Transverse colon (tissue), 4 donors: ENCODE data around the gene PLPPR3. TPM values are rescaled to one million over a fixed set of nuclear protein-coding genes. Genes with fewer than 3 reads are reported as not detected.

Experiments
- DNase-seq: peaks from one replicate; pipeline ENCODE4 v3.0.0-alpha.2; 2019
- H3K27ac ChIP-seq, 4 donors: fragments of 200-600 bp; sonication (generic); 2 replicates each; pipeline ENCODE4 v1.5.1; 2016 to 2018; ENCODE audit warnings: inconsistent platforms in 4 of 4
- H3K27me3 ChIP-seq: fragments of 200-600 bp; sonication (generic); 2 replicates; pipeline ENCODE4 v1.5.1; 2017; ENCODE audit warnings: inconsistent platforms
- H3K36me3 ChIP-seq, 4 donors: fragments of 200-600 bp; sonication (generic); 2 replicates each; pipeline ENCODE4 v1.5.1; 2017 to 2019; ENCODE audit warnings: inconsistent platforms in 4 of 4
- H3K4me1 ChIP-seq, 4 donors: fragments of 200-600 bp; sonication (generic); 2 replicates each; pipeline ENCODE4 v1.5.1; 2017 to 2020; ENCODE audit warnings: inconsistent platforms in 4 of 4
- H3K4me3 ChIP-seq, 4 donors: fragments of 200-600 bp; sonication (generic); 1 replicate in 1 of 4; 2 replicates in 3 of 4; pipeline versions ENCODE4 v1.5.1 to v1.6.1; 2017 to 2019; ENCODE audit warnings: inconsistent platforms in 4 of 4
- H3K9me3 ChIP-seq, 2 donors: fragments of 200-600 bp; sonication (generic); 2 replicates each; pipeline ENCODE4 v1.5.1; 2017 to 2019; ENCODE audit warnings: inconsistent platforms in 2 of 2
- EP300 ChIP-seq: sonication (generic); formaldehyde crosslinking; IDR thresholded peaks from one replicate; pipeline ENCODE4 v1.6.1; 2017; ENCODE audit warnings: antibody characterized with exemption, low read depth
- POLR2A ChIP-seq: fragments of 450-650 bp; IDR thresholded peaks from one replicate; pipeline ENCODE4 v1.6.1; 2016; ENCODE audit warnings: antibody characterized with exemption, mild to moderate bottlenecking, moderate library complexity
- POLR2AphosphoS5 ChIP-seq, 3 donors: sonication (generic); formaldehyde crosslinking; IDR thresholded peaks; one replicate each; pipeline ENCODE4 v1.6.1; 2016; ENCODE audit warnings: antibody characterized with exemption in 3 of 3
- WGBS, 2 donors: methylation state at CpG; one replicate each; pipeline ENCODE4 v1.1.5; 2018; ENCODE audit warnings: low coverage in 1 of 2; 5-methylcytosine and 5-hydroxymethylcytosine counted together
- in situ Hi-C, 4 donors: fragments of 200-750 bp; cut with MboI; loops; one replicate each; pipeline versions ENCODE4 v1.15.0 to v1.15.1; 2017; ENCODE audit warnings: low sequenced_read_pairs in 3 of 4, low pct_ligation_motif_present in 1 of 4, low pct_unique_long_range_greater_than_20kb in 1 of 4
- intact Hi-C: fragments of 100-400 bp; cut with DNase I; formaldehyde crosslinking; loops from one replicate; pipeline ENCODE4 v1.15.1; 2023; ENCODE audit warnings: low total_unique reads
- total RNA-seq, 4 donors: library from RNA; depleted of rRNA; stranded (reverse); fragments of >200 nt; gene quantifications; one replicate each; pipeline ENCODE4 v1.1.0, GENCODE V29; 2016
- TF ChIP-seq, protein P1 (sequence below), 5 experiments: fragments of 200-600 bp in 3 of 5; fragments of 450-650 bp in 2 of 5; sonication (generic) in 3 of 5; IDR thresholded peaks; 1 replicate in 2 of 5; 2 replicates in 3 of 5; pipeline ENCODE4 v1.5.1; 2016 to 2017; ENCODE audit warnings: antibody characterized with exemption in 5 of 5, inconsistent platforms in 3 of 5, mild to moderate bottlenecking in 2 of 5, moderate library complexity in 1 of 5

The PLPPR3 gene
- total RNA-seq, 4 donors from 2014 or later, result not detected

DNA sequence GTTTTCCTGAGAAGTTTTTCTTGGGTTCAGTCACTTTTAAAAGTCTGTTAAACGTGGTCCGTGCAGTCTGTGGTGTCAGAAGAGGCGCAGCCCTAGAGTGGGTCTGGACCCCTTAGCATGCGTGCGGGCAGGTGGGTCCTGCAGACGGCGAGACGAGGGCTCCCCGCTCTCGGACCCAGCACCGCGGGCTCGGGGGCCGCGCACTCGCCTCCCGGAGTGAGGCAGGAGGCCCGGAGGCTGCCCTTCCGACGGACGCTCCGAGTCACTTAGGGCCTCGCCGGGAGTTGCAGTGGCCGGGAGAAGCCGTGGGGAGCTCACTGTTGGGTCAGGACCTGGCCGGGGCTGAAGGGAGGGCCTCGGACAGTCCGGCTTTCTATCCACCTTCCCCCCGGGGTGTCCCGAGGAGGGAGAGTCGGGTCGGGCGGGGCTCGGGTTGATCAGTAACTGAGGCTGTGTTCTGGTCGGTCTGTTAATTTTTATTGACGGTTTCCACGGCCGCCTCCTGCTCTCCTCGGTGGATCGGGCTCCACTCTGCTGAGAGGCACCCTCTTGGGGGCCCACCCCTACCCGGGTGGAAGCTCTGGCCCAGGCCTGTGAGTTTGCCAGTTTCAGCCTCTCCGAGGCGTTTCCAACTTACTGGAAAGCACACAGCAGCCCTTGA is 23.2 kb downstream of the PLPPR3 start:
- peak overlapping the region; percentile 98 to 100 (median 100) for H3K27ac ChIP-seq
- WGBS, 2 donors, result 0% methylated on average over 40 of the region's 44 CpGs; no CpG with 5 or more reads in 1 of the 2 donors
- H3K4me3 ChIP-seq, result peak overlapping the region; percentile 94 to 99 (median 96)
- H3K27me3 ChIP-seq, result no peaks in the 10 kb centered on the region
- intact Hi-C loops, result no loop called here
- peaks cover 0 to 2% (median 0%) of the 10 kb centered on the region in 4 donors for H3K36me3 ChIP-seq
- in situ Hi-C loops, result no loop called here
- no peak for TF ChIP-seq EP300
- peak in 2 of 3 donors; percentile 7 to 38 for TF ChIP-seq POLR2AphosphoS5 (IDR thresholded peaks at IDR 0.05)
- peak; percentile 77 for DNase-seq
- no peaks in the 10 kb centered on the region for H3K9me3 ChIP-seq
- peaks cover 39 to 62% (median 55%) of the 10 kb centered on the region in 4 donors for H3K4me1 ChIP-seq

DNA sequence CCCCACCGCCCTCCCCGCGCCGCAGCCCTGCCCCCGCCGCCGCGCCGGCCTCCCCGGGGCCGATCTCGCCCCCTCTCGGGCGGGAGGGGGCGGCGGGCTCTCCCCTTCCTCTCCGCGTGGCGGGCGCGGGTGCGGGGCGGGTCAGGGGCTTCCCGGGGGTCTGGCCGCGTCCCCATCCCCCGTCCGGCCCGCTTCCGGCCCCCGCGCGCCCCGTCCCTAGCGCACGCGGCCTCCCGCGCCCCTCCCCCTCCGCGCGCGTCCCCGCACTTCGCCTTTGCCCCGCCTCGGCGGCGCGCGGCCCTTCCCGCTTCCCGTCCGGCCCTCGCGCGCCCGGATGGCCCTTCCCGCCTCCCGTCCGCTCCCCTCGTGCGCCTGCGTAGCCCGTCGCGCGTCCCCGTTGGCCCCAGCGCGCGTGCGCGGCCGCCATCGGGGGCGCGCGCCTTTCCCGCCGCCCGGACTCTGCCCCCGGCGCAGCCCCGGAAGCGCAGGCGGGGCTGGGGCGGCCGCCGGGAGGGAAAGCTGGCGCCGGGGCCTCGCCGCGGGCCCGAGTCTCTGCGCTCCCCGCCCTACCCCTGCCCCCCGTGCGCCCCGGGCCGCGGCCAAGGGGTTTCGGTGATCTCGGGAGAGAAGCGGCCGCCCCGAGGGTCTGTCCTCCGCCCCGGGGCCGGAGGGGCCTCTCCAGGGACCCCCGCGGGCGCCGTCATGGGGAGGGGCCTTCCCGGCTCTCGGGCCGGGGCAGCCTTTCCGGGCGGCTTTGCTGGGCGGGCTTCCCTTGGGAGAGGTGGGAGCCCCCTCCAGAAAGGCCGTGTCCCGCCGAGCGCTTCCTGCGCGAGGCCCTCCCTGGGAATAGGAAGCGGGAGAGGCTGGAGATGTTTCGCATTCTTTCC is 24.0 kb downstream of the PLPPR3 start:
- TF ChIP-seq POLR2A, result peak; percentile 23
- peak in 2 of 3 donors; percentile 49 to 50 for TF ChIP-seq POLR2AphosphoS5 (IDR thresholded peaks at IDR 0.05)
- peak; percentile 6 for TF ChIP-seq EP300
- TF ChIP-seq, protein P1, sequence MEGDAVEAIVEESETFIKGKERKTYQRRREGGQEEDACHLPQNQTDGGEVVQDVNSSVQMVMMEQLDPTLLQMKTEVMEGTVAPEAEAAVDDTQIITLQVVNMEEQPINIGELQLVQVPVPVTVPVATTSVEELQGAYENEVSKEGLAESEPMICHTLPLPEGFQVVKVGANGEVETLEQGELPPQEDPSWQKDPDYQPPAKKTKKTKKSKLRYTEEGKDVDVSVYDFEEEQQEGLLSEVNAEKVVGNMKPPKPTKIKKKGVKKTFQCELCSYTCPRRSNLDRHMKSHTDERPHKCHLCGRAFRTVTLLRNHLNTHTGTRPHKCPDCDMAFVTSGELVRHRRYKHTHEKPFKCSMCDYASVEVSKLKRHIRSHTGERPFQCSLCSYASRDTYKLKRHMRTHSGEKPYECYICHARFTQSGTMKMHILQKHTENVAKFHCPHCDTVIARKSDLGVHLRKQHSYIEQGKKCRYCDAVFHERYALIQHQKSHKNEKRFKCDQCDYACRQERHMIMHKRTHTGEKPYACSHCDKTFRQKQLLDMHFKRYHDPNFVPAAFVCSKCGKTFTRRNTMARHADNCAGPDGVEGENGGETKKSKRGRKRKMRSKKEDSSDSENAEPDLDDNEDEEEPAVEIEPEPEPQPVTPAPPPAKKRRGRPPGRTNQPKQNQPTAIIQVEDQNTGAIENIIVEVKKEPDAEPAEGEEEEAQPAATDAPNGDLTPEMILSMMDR (IDR thresholded peaks at IDR 0.05), result no peak
- Histone ChIP-seq H3K36me3 (no peaks in the 10 kb centered on the region), H3K4me1 (peaks cover 33 to 55% (median 48%) of the 10 kb centered on the region in 4 donors), H3K27me3 (no peaks in the 10 kb centered on the region), H3K9me3 (no peaks in the 10 kb centered on the region), H3K4me3 (peak overlapping the region; percentile 94 to 99 (median 96)), H3K27ac (peak overlapping the region; percentile 98 to 100 (median 100))
- DNase-seq, result peak; percentile 93
- 0% methylated on average over 30 of the region's 129 CpGs; no CpG with 5 or more reads in 1 of the 2 donors for WGBS, 2 donors
- intact Hi-C loops, result no loop called here
- in situ Hi-C loops, result no loop called here

DNA sequence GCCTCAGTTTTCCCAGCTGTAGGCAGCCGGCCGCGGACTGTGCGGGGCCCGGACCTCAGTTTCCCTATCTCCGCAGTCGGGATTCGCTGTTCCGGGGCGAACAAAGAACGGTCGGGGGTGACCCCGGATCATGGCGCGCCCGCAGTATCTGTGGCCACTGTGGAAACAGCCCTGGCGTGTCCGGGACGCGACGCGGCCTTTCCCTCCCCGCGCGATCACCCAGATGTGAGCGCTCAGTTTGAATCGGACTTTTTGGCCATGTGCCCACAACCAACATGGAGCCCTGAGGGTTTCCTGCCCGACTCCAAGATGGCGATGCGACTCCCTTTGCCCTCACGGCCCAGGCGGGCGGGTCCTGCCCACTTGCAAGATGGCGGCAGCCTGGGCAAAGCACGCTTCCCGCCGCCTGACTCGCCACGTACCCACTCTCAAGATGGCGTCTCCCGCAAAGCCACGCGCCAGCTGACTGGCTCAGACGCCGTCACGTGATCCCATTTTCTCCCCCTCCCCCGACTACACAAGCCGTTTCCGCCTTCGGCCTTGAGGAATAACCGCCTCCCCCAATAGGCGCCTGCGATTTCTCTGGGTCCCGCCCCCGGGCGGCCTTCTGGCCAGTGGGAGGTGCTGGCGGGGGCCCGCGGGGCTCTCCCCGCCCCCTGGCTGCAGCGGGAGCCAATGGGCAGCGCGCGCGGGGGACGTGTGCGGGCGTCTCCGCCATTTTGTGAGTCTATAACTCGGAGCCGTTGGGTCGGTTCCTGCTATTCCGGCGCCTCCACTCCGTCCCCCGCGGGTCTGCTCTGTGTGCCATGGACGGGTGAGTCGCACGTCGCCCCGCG is 24.8 kb downstream of the PLPPR3 start, which contains the start of gene PTBP1:
Gene PTBP1 (plus strand): TSS at position 761 of the 836 bp plus-strand sequence. CDS start 46 bp downstream, at position 807.
- TF ChIP-seq, protein P1 (IDR thresholded peaks at IDR 0.05), result no peak
- TF ChIP-seq POLR2AphosphoS5 (IDR thresholded peaks at IDR 0.05), result peak; percentile 45 to 66 (median 58)
- TF ChIP-seq POLR2A, result peak; percentile 55
- H3K27me3 ChIP-seq, result no peaks in the 10 kb centered on the region
- no peaks in the 10 kb centered on the region for H3K9me3 ChIP-seq
- peak within 1 kb of the TSS; percentile 98 to 100 (median 100) for H3K27ac ChIP-seq
- in situ Hi-C loops, result no loop called here
- DNase-seq, result peak; percentile 100
- peak within 1 kb of the TSS; percentile 95 to 99 (median 96) for H3K4me3 ChIP-seq
- 0% methylated on average over 51 of the region's 83 CpGs; no CpG with 5 or more reads in 1 of the 2 donors for WGBS, 2 donors
- intact Hi-C loops, result no loop called here
- peaks cover 26 to 47% (median 40%) of the 10 kb centered on the region in 4 donors for H3K4me1 ChIP-seq
- H3K36me3 ChIP-seq, result no peaks in the 10 kb centered on the region

DNA sequence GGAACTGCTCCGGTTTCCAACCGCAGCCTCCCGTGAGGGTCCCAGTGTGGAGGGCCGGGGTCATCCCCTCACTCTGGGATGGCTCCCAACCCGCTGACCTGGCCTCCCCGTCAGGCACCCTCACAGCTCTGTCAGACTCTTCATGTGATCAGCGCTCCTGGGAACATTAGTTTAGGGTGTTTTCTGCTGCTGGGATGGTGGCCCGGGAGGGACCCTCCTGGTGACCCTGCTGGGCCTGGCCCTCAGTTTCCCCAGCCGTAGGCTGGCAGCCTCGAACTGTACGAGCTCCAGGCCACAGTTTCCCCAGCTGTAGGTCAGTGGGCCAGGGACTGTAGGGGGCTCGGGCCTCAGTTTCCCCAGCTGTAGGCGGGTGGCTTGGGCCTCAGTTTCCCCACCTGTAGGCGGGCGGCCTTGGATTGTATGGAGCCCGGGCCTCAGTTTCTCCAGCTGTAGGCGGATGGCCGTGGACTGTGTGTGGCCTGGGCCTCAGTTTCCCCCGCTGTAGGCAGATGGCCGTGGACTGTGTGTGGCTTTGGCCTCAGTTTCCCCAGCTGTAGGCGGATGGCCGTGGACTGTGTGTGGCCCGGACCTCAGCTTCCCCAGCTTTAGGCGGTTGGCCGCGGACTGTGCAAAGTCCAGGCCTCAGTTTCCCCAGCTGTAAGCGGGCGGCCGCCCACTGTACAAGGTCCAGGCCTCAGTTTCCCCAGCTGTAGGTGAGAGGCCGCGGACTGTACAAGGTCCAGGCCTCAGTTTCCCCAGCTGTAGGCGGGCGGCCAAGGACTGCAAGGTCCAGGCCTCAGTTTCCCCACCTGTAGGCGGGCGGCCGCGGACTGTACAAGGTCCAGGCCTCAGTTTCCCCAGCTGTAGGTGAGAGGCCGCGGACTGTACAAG is 25.8 kb downstream of the PLPPR3 start:
- no peak for DNase-seq
- H3K4me1 ChIP-seq, result peaks cover 16 to 37% (median 31%) of the 10 kb centered on the region in 4 donors
- 76% methylated on average over 35 of the region's 39 CpGs; no CpG with 5 or more reads in 1 of the 2 donors for WGBS, 2 donors
- intact Hi-C loops (no loop called here), in situ Hi-C loops (no loop called here)
- no peaks in the 10 kb centered on the region for H3K36me3 ChIP-seq
- peak overlapping the region; percentile 79 to 93 (median 86) for H3K27ac ChIP-seq
- no peaks in the 10 kb centered on the region for H3K27me3 ChIP-seq
- TF ChIP-seq POLR2AphosphoS5 (IDR thresholded peaks at IDR 0.05), result no peak
- TF ChIP-seq EP300, result no peak
- no peak for TF ChIP-seq POLR2A
- TF ChIP-seq, protein P1 (IDR thresholded peaks at IDR 0.05), result no peak
- peak overlapping the region; percentile 65 to 96 (median 70) for H3K4me3 ChIP-seq
- no peaks in the 10 kb centered on the region for H3K9me3 ChIP-seq
